Measurements from ENCODE around the gene ZNF444.

ZNF444 gene

DNA sequence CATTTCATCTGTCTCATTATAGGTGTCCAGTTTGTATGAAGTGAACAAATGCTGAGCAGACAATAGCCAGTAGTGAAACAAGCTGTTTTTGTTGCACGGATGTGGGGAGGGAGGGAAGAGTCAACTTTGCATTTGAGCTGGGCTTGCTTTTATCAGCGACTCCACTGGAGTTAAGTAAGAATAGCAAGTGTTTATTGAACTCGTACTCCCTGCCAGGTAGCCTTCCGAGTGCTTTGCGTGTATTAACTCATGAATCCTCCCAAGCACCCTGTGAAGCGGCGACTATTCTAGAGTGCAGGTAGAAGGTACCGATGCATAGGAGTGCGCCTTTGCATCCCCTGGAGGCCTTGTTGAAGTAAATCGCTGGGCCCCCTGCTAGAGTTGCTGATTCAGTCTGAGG lies 4.7 kb upstream of the ZNF444 start:
- TF ChIP-seq, protein P1, sequence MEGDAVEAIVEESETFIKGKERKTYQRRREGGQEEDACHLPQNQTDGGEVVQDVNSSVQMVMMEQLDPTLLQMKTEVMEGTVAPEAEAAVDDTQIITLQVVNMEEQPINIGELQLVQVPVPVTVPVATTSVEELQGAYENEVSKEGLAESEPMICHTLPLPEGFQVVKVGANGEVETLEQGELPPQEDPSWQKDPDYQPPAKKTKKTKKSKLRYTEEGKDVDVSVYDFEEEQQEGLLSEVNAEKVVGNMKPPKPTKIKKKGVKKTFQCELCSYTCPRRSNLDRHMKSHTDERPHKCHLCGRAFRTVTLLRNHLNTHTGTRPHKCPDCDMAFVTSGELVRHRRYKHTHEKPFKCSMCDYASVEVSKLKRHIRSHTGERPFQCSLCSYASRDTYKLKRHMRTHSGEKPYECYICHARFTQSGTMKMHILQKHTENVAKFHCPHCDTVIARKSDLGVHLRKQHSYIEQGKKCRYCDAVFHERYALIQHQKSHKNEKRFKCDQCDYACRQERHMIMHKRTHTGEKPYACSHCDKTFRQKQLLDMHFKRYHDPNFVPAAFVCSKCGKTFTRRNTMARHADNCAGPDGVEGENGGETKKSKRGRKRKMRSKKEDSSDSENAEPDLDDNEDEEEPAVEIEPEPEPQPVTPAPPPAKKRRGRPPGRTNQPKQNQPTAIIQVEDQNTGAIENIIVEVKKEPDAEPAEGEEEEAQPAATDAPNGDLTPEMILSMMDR (IDR thresholded peaks at IDR 0.05; ENCODE audit: insufficient read depth, low read length, missing control alignments) = no peak
- CTCF ChIA-PET = no interaction called here
- POLR2A ChIA-PET = no interaction called here
- DNase-seq (ENCODE audit: low read depth, low spot score) = no peak
- H3K4me3 ChIP-seq (ENCODE audit: low read depth, low read length) = no peak overlapping the region

DNA sequence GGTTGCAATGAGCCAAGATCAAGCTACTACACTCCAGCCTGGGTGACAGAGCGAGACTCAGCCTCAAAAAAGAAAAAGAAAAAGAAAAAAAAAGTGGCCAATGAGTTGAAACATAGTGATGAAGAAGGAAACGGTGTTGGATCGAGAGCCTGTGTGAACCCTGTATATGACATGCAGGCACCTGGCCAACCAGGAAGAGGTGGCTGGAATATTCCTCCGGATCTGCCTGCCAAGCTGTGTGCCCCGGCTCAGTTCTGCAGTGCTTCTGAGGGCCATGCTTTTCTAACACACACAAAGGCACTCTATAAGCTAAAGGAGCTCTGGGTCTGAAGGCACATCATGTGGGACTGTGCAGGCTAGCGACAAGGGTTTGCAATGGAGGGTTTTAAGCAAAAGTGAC lies 3.7 kb upstream of the ZNF444 start:
- TF ChIP-seq, protein P1 (IDR thresholded peaks at IDR 0.05; ENCODE audit: insufficient read depth, low read length, missing control alignments) = no peak
- no peak overlapping the region for H3K4me3 ChIP-seq (ENCODE audit: low read depth, low read length)
- ChIA-PET CTCF (interaction anchor here (0.5 to 0.7 kb wide), 2 partner anchors 59 to 127 kb away, joined by 3 read pairs; no protein-coding TSS in a partner anchor), POLR2A (no interaction called here)
- no peak for DNase-seq (ENCODE audit: low read depth, low spot score)

GRCh38 chr19:56138069-56138468 lies 3.0 kb upstream of the ZNF444 start:
- TF ChIP-seq, protein P1 (IDR thresholded peaks at IDR 0.05; ENCODE audit: insufficient read depth, low read length, missing control alignments) = no peak
- ChIA-PET POLR2A (no interaction called here), CTCF (interaction anchor here (0.5 to 0.7 kb wide), 2 partner anchors 60 to 126 kb away, joined by 3 read pairs; no protein-coding TSS in a partner anchor)
- H3K4me3 ChIP-seq (ENCODE audit: low read depth, low read length) = no peak overlapping the region
- no peak for DNase-seq (ENCODE audit: low read depth, low spot score)

- TF ChIP-seq, protein P1 (IDR thresholded peaks at IDR 0.05; ENCODE audit: insufficient read depth, low read length, missing control alignments) = no peak
- H3K4me3 ChIP-seq (ENCODE audit: low read depth, low read length) = peak overlapping the region; percentile 63
- ChIA-PET POLR2A (interaction anchor here (1.5 kb wide), 1 partner anchor 19 kb away, joined by 11 read pairs; the partner anchor contains the start of gene ZNF787), CTCF (no interaction called here)
- DNase-seq (ENCODE audit: low read depth, low spot score) = no peak
Measured at GRCh38 chr19:56139847-56140582, 1.1 kb upstream of the ZNF444 start.

DNA sequence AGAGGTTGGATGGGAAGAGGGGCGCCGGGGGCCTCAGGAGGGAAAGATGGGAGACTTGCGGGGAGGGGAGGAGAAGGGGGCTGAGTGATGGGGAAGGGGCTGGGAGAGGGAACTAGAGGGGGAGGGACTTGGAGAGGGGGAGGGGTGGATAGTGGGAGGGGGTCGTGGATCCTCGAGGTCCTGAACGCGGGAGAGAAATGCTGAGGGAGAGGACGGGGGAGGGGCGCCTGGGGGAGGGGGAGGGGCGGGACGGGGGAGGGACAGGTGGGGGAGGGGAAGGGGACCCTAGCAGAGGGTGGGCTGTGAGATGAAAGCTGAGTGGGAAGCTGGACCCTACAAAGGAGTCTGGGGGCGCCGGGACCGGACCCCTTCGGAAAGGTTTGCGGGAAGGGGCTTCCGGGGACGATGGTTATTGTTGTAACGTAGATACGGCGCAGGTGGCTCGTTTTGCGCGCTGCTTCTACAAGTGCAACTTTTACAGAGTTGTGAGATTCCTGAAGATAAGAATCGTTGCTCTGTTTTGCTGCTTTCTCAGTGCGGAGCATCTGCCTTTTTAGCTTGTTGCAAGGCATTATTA lies 418 bp downstream of the ZNF444 start:
- H3K4me3 ChIP-seq (ENCODE audit: low read depth, low read length) = peak overlapping the region; percentile 66
- POLR2A ChIA-PET = interaction anchor here (1.5 kb wide), 1 partner anchor 20 kb away, joined by 11 read pairs; the partner anchor contains the start of gene ZNF787
- TF ChIP-seq, protein P1 (IDR thresholded peaks at IDR 0.05; ENCODE audit: insufficient read depth, low read length, missing control alignments) = no peak
- CTCF ChIA-PET = interaction anchor here (0.5 to 2.0 kb wide), 3 partner anchors 11 to 251 kb away, joined by 3 to 8 read pairs (median 4); no protein-coding TSS in a partner anchor
- DNase-seq (ENCODE audit: low read depth, low spot score) = no peak

Data from AG04449 (cell line).